OCI-M2 (cell line): ENCODE results near the gene PLGRKT.
"Not testable (repeated sequence)": the region's sequence is repeated elsewhere in the genome, so short reads cannot be mapped to it uniquely, and the experiment has no call there.

ENCODE experiments used
- DNase-seq: peaks from one replicate; lab custom pipeline; 2025; ENCODE audit not compliant: unreplicated experiment; lab: John Stamatoyannopoulos, UW

Gene PLGRKT

GRCh38 chr9:5384436-5384835 lies 53.3 kb downstream of the PLGRKT start:
- DNase-seq: no peak

GRCh38 chr9:5382479-5382878 lies 55.2 kb downstream of the PLGRKT start:
- no peak for DNase-seq

GRCh38 chr9:5375790-5376477 lies 61.8 kb downstream of the PLGRKT start:
- no peak for DNase-seq

- DNase-seq: no peak
Observed at GRCh38 chr9:5375091-5375490, 62.6 kb downstream of the PLGRKT start.

GRCh38 chr9:5364294-5365024 lies 73.3 kb downstream of the PLGRKT start:
- no peak for DNase-seq

GRCh38 chr9:5361326-5362010 lies 76.3 kb downstream of the PLGRKT start:
- no peak for DNase-seq

GRCh38 chr9:5360341-5360740 lies 77.4 kb downstream of the PLGRKT start:
- no peak for DNase-seq

GRCh38 chr9:5357431-5358105 lies 80.2 kb downstream of the PLGRKT start:
- no peak for DNase-seq

- DNase-seq: no peak
Observed at GRCh38 chr9:5355817-5356216, 81.9 kb downstream of the PLGRKT start.

- DNase-seq: no peak
Observed at GRCh38 chr9:5355226-5355625, 82.5 kb downstream of the PLGRKT start.

GRCh38 chr9:5354184-5354583 lies 83.5 kb downstream of the PLGRKT start:
- DNase-seq: no peak

- no peak for DNase-seq
Observed at GRCh38 chr9:5352637-5353248, 85.0 kb downstream of the PLGRKT start.

- DNase-seq: not testable (repeated sequence)
Observed at GRCh38 chr9:5338992-5339981, 98.4 kb downstream of the PLGRKT start, which contains the start of gene RLN1. Gene RLN1 (minus strand): TSS chr9:5339876. CDS start chr9:5339746, 130 bp downstream.

- no peak for DNase-seq
Observed at GRCh38 chr9:5336688-5337087, 101.0 kb downstream of the PLGRKT start.

- DNase-seq: not testable (repeated sequence)
Observed at GRCh38 chr9:5331276-5331675, 106.4 kb downstream of the PLGRKT start.

- DNase-seq: no peak
Observed at GRCh38 chr9:5326893-5327548, 110.7 kb downstream of the PLGRKT start.

GRCh38 chr9:5326187-5326586 lies 111.5 kb downstream of the PLGRKT start:
- no peak for DNase-seq

GRCh38 chr9:5321601-5322000 lies 116.1 kb downstream of the PLGRKT start:
- DNase-seq: not testable (repeated sequence)

GRCh38 chr9:5321058-5321457 lies 116.7 kb downstream of the PLGRKT start:
- no peak for DNase-seq
